Raji (cell line): ENCODE results near the gene FNBP1L.

Experiments used
- POLR2A ChIP-seq: IDR thresholded peaks from 2 replicates; pipeline ENCODE4 v1.6.1; 2011; ENCODE audit warnings: low read depth, low read length, control low read depth; ENCODE audit not compliant: insufficient read depth

The FNBP1L gene

GRCh38 chr1:93537924-93538323 is 90.0 kb downstream of the FNBP1L start:
- no peak for TF ChIP-seq POLR2A

GRCh38 chr1:93541045-93541444 is 93.1 kb downstream of the FNBP1L start:
- TF ChIP-seq POLR2A = no peak

GRCh38 chr1:93542398-93542797 is 94.5 kb downstream of the FNBP1L start:
- no peak for TF ChIP-seq POLR2A

GRCh38 chr1:93546162-93546863 is 98.4 kb downstream of the FNBP1L start:
- TF ChIP-seq POLR2A = no peak

DNA sequence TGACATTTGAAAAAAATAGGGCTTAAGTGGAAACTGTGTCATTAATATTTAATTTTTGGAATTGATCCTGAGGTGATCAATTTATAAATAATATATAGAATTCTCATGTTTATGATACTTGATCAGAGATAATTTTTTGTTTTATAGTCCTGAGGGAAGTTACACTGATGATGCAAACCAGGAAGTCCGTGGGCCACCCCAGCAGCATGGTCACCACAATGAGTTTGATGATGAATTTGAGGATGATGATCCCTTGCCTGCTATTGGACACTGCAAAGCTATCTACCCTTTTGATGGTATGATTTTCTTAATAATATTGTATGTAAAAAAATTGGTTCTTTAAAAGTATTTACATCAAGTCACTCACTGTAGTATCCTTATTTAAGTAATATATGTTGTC is 101.2 kb downstream of the FNBP1L start:
- TF ChIP-seq POLR2A = no peak

DNA sequence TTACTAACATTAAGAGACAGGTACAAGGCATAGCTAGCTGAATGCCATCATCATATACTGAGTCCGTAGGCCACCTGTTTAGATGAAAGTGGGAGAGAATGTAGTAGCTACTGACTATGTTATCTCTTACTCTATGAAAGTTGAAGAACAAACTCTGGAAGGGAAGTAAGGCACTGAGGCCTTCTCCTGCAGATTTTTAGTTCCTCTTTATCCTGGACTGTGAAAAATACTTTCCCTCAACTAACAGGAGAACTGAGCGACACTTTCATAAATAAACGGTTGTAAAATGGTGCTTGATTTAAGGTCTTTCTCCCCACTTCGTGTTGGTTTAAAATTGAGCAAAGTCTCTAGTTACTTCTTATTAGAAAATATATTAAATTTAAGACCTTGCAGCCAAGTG is 101.9 kb downstream of the FNBP1L start:
- no peak for TF ChIP-seq POLR2A

DNA sequence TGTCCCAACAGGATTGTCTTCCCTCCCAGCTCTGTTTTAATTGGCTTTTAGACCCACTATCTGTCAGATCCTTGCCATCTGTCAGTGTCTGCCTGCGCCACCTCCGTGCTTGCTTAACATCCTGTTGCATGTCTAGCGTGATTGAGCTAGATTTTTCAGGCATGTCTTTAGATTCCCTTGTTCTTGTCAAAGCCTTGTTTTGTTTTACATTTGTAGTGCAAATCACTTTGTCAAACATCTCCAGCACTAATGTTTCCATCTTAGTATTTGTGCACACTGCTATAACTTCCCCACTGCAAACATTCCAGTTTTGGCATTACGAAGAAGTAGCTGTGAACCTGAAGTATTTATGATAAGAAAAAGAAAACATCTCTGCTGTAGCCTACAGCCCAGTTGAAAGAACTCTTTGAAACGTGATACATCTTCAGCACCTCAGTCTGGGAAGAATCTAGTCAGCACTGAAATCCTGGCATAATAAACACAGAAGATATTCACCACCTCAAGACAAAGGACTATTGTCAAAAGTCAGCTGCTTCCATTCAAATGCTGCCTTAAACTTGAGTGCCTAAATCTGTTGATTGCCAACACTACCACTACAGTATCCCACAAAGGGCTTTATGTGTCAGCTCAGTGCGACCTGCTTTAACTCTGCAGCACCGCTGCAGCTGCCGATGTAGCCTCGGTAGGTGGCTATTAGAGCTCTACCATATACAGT is 105.0 kb downstream of the FNBP1L start:
- TF ChIP-seq POLR2A = no peak

DNA sequence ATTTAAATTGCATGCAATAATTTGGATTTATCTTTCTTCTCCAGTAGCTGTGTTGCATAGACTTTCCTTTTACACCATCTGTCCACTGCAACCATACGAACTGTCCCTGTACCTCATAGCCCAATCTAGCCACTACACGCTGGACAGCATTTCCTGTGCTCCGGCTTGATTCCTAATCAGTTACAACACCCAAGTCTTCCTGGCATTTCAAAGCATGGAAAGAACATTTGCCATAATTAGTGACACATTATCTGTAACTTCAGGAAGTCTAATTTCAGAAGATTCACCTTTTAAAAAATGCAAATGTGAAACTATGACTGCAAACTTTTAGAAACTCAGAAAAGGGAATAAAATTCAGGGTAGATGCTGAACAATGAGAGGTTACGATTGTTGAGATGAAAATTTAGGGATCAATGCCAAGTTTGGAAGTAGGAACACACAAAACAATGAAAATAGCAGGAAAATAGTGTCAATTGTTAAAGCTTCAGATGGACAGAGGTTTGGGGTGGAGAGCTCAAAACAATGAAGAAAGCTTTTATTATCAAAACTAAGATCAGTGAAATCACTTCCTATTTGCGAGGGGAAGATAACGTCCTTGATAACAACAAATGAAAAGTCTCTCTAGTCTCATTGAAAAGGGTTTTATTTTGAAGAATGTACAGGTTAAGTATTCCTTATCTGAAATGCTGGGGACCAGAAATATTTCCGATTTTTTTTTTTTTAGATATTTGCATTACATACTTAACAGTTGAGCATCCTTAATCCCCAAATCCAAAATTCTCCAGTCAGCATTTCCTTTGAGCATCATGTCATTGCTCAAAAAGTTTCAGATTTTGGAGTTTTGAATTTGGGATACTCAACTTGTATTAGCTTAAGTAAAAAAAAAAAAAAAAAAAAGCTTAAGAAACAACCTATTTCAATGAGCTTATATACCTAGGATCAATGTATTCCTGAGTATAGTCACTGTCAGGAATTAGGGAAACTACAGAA is 107.3 kb downstream of the FNBP1L start:
- TF ChIP-seq POLR2A = no peak

GRCh38 chr1:93556291-93556690 is 108.4 kb downstream of the FNBP1L start:
- TF ChIP-seq POLR2A = no peak

GRCh38 chr1:93559045-93559444 is 111.1 kb downstream of the FNBP1L start:
- no peak for TF ChIP-seq POLR2A

- TF ChIP-seq POLR2A = no peak
Measured at GRCh38 chr1:93559695-93560094, 111.8 kb downstream of the FNBP1L start.

GRCh38 chr1:93565496-93566206 is 117.7 kb downstream of the FNBP1L start:
- TF ChIP-seq POLR2A = no peak

GRCh38 chr1:93566227-93566626 is 118.3 kb downstream of the FNBP1L start:
- TF ChIP-seq POLR2A = no peak

DNA sequence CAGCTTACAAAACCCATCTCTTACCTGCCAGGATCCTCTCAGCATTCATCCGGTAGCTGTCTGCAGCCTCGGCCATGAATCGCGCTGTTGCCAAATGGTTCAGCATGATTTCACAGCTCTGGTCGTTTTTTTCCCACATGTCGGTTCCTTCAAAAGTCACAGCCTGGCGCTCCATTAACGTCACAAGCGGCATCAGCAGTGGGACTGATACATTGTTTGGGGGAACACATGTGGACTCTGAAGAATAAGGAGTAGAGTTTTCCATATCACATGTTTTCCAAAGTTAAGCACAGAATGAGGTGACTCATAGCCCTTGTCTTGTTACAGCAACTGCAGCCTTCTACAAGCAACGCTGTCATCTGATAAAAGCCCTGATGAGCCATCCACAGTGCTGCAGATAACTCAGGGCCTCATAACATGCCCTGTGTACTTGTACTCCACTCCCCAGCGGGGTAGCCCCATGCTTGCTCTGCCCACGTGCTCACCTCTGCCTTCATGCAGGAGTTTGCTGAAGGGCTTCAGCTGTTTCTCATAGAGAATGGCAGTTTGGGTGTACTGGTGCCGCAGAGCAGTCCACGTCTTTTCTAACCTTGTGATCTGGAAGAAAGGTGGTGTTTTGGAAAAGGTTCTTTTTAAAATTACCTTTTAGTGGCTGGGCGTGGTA is 119.5 kb downstream of the FNBP1L start:
- no peak for TF ChIP-seq POLR2A

GRCh38 chr1:93569489-93569888 is 121.6 kb downstream of the FNBP1L start:
- no peak for TF ChIP-seq POLR2A
